SK-N-MC (cell line): ENCODE results near the gene RASGRP3.

ENCODE experiments used
- EZH2 ChIP-seq: fragments of 200-600 bp; sonication (generic); IDR thresholded peaks from one replicate; pipeline ENCODE4 v1.6.1; 2017; ENCODE audit warnings: antibody characterized with exemption
- FOXP2 ChIP-seq: optimal IDR thresholded peaks from 2 replicates; pipeline ENCODE3; 2011; ENCODE audit warnings: mild to moderate bottlenecking, moderate library complexity; ENCODE audit not compliant: insufficient read depth; ENCODE audit errors: extremely low read length, control extremely low read depth

- TF ChIP-seq FOXP2: no peak
- no peak for TF ChIP-seq EZH2
These were observed 55.7 kb downstream of the RASGRP3 start for GRCh38 chr2:33532146-33532545.
